HL-60 (cell line): ENCODE results near the gene IFT81.

Experiments used
- DNase-seq, 2 experiments: peaks; one replicate each; pipeline ENCODE4 v3.0.0-alpha.2; 2010 to 2020; ENCODE audit warnings: low read depth in 1 of 2, low spot score in 1 of 2
- H3K27ac ChIP-seq: fragments of 250-450 bp; sonication (Bioruptor Pico); replicated peaks from 2 replicates; pipeline ENCODE4 v1.5.1; 2020; ENCODE audit warnings: mild to moderate bottlenecking, moderate library complexity
- H3K27me3 ChIP-seq: fragments of 250-450 bp; sonication (Bioruptor Pico); 2 replicates; pipeline ENCODE4 v1.5.1; 2021; ENCODE audit warnings: mild to moderate bottlenecking, moderate library complexity; ENCODE audit not compliant: insufficient read depth, poor library complexity, severe bottlenecking
- H3K4me3 ChIP-seq: replicated peaks from 2 replicates; pipeline ENCODE4 v1.5.1; 2011; ENCODE audit warnings: mild to moderate bottlenecking, control low read depth, low read length; ENCODE audit not compliant: insufficient read depth
- CTCF ChIP-seq: IDR thresholded peaks from one replicate; pipeline ENCODE4 v1.5.1; 2011; ENCODE audit warnings: low read length, control low read depth, inconsistent platforms; ENCODE audit not compliant: insufficient read depth
- GABPA ChIP-seq: IDR thresholded peaks from 2 replicates; pipeline ENCODE4 v1.6.1; 2012; ENCODE audit warnings: low read depth
- POLR2AphosphoS5 ChIP-seq: IDR thresholded peaks from 2 replicates; pipeline ENCODE4 v1.6.1; 2012; ENCODE audit warnings: low read depth
- REST ChIP-seq: IDR thresholded peaks from 2 replicates; pipeline ENCODE4 v1.6.1; 2012; ENCODE audit warnings: low read depth; ENCODE audit not compliant: insufficient replicate concordance
- SPI1 ChIP-seq: IDR thresholded peaks from 2 replicates; pipeline ENCODE4 v1.6.1; 2012; ENCODE audit warnings: low read depth, mild to moderate bottlenecking, borderline replicate concordance

Gene IFT81

GRCh38 chr12:110197003-110197402 lies 72.8 kb downstream of the IFT81 start:
- TF ChIP-seq POLR2AphosphoS5 (no peak), GABPA (no peak), CTCF (no peak), SPI1 (no peak), REST (no peak)
- no peak overlapping the region for H3K4me3 ChIP-seq
- DNase-seq = no peak
- H3K27ac ChIP-seq = no peak overlapping the region
- H3K27me3 ChIP-seq = no peaks in the 10 kb centered on the region

DNA sequence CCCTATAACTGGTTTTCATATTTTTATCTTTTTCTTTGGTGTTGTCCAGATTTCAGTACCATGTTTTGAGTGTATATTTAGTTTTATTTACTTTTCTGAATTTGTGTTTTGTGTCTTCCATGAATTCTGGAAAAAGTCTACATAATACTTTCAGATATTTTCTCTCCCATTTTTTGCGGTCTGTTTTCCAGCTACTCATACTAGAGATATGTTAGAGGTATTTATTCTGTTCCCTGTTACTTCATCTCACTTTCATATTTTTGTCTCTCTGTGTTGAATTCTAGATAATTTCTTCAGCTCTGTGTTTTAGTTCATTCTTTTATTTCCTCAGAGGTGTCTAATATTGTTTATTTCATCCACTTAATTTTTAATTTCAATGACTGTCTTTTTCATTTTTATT lies 74.2 kb downstream of the IFT81 start:
- no peak for DNase-seq
- Histone ChIP-seq H3K27me3 (no peaks in the 10 kb centered on the region), H3K4me3 (no peak overlapping the region), H3K27ac (no peak overlapping the region)
- TF ChIP-seq CTCF (no peak), POLR2AphosphoS5 (no peak), REST (no peak), GABPA (no peak), SPI1 (no peak)

- DNase-seq = no peak
- no peak for TF ChIP-seq POLR2AphosphoS5
- TF ChIP-seq REST = no peak
- no peak for TF ChIP-seq CTCF
- no peak for TF ChIP-seq GABPA
- TF ChIP-seq SPI1 = no peak
- H3K4me3 ChIP-seq = no peak overlapping the region
- H3K27me3 ChIP-seq = no peaks in the 10 kb centered on the region
- no peak overlapping the region for H3K27ac ChIP-seq
Measured at GRCh38 chr12:110199339-110200123, 75.4 kb downstream of the IFT81 start.
